ENCODE measurements around the gene SPEM2.

SPEM2 gene

GRCh38 chr17:7421186-7421585 lies 4.2 kb upstream of the SPEM2 start:
- TF ChIP-seq CTCF (IDR thresholded peaks at IDR 0.05; ENCODE audit: low read length, missing control alignments), result no peak
- no peak overlapping the region for H3K4me3 ChIP-seq (replicated peaks; ENCODE audit: low read depth, low read length)
- no peak for DNase-seq (ENCODE audit: low read depth)

GRCh38 chr17:7423679-7424078 lies 1.7 kb upstream of the SPEM2 start:
- TF ChIP-seq CTCF (IDR thresholded peaks at IDR 0.05; ENCODE audit: low read length, missing control alignments), result no peak
- DNase-seq (ENCODE audit: low read depth), result no peak
- H3K4me3 ChIP-seq (replicated peaks; ENCODE audit: low read depth, low read length), result no peak overlapping the region

GRCh38 chr17:7425756-7426155 lies 340 bp downstream of the SPEM2 start:
- DNase-seq (ENCODE audit: low read depth), result no peak
- no peak for TF ChIP-seq CTCF (IDR thresholded peaks at IDR 0.05; ENCODE audit: low read length, missing control alignments)
- no peak overlapping the region for H3K4me3 ChIP-seq (replicated peaks; ENCODE audit: low read depth, low read length)

GRCh38 chr17:7426203-7426863 lies 917 bp downstream of the SPEM2 start:
- DNase-seq (ENCODE audit: low read depth), result no peak
- H3K4me3 ChIP-seq (replicated peaks; ENCODE audit: low read depth, low read length), result no peak overlapping the region
- TF ChIP-seq CTCF (IDR thresholded peaks at IDR 0.05; ENCODE audit: low read length, missing control alignments), result no peak

GRCh38 chr17:7426896-7427489 lies 1.6 kb downstream of the SPEM2 start:
- no peak overlapping the region for H3K4me3 ChIP-seq (replicated peaks; ENCODE audit: low read depth, low read length)
- DNase-seq (ENCODE audit: low read depth), result no peak
- no peak for TF ChIP-seq CTCF (IDR thresholded peaks at IDR 0.05; ENCODE audit: low read length, missing control alignments)

GRCh38 chr17:7427549-7427948 lies 2.1 kb downstream of the SPEM2 start:
- no peak for TF ChIP-seq CTCF (IDR thresholded peaks at IDR 0.05; ENCODE audit: low read length, missing control alignments)
- H3K4me3 ChIP-seq (replicated peaks; ENCODE audit: low read depth, low read length), result no peak overlapping the region
- no peak for DNase-seq (ENCODE audit: low read depth)

GRCh38 chr17:7428557-7428956 lies 3.1 kb downstream of the SPEM2 start, which contains the start of gene SPEM3:
SPEM3 (plus strand) TSS chr17:7428857; CDS start chr17:7428903, 46 bp downstream.
- H3K4me3 ChIP-seq (replicated peaks; ENCODE audit: low read depth, low read length), result no peak within 1 kb of the TSS
- no peak for TF ChIP-seq CTCF (IDR thresholded peaks at IDR 0.05; ENCODE audit: low read length, missing control alignments)
- no peak for DNase-seq (ENCODE audit: low read depth)

Measured in fibroblast of pulmonary artery (primary cell).